ENCODE measurements around the gene WDR33. TPM values are rescaled to one million over a fixed set of nuclear protein-coding genes. Genes with fewer than 3 reads are reported as not detected.

WDR33 gene
- total RNA-seq, 1 experiment from 2014 or later, result 87.1 TPM

DNA sequence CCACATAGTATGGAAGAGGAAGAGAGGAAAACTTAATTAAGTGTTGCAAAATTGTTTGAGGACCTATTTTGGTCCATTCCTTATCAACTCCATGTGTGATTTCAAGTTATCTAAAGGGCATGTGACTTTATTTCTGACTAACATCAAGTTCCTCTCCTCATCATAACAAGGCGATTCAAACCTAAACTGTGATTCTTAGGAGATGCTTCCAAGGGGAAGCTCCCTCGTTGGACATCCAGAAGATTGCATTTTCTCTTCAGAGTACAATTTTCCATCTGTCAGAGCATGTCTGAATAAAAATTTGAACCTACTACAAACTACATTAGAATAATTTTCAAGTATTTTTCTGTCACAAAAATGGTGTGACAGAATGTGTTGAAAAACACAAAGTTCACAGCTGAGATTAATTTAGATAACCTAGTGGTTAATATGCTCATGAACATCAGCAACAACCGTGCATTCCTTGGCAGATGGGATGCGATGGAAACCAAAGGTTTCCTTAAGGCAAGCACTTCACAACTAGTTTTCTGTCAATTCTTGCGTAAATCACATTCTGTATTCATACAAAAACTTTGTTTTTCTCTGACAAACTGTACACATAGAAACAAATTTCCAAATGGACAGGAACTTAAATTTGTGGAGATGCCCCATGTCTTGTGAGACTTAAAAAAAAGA, 105.4 kb downstream of the WDR33 start:
- no peak for TF ChIP-seq EZH2 (IDR thresholded peaks at IDR 0.05; ENCODE audit: borderline replicate concordance, low read depth, low read length, poor library complexity, severe bottlenecking)
- TF ChIP-seq, protein P1, sequence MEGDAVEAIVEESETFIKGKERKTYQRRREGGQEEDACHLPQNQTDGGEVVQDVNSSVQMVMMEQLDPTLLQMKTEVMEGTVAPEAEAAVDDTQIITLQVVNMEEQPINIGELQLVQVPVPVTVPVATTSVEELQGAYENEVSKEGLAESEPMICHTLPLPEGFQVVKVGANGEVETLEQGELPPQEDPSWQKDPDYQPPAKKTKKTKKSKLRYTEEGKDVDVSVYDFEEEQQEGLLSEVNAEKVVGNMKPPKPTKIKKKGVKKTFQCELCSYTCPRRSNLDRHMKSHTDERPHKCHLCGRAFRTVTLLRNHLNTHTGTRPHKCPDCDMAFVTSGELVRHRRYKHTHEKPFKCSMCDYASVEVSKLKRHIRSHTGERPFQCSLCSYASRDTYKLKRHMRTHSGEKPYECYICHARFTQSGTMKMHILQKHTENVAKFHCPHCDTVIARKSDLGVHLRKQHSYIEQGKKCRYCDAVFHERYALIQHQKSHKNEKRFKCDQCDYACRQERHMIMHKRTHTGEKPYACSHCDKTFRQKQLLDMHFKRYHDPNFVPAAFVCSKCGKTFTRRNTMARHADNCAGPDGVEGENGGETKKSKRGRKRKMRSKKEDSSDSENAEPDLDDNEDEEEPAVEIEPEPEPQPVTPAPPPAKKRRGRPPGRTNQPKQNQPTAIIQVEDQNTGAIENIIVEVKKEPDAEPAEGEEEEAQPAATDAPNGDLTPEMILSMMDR (conservative IDR thresholded peaks at IDR 0.05; ENCODE audit: low read depth, low read length), result no peak
- H3K36me3 ChIP-seq (ENCODE audit: insufficient read depth, low read length, poor library complexity, severe bottlenecking), result peaks cover 52% of the 10 kb centered on the region
- POLR2A ChIA-PET (ENCODE audit: low non-redundant PET), result no interaction called here
- intact Hi-C loops (cut with micrococcal nuclease; ENCODE audit: unreplicated experiment), result no loop called here
- no peak overlapping the region for H3K4me3 ChIP-seq (ENCODE audit: low read depth, low read length, poor library complexity, severe bottlenecking)
- no peak overlapping the region for H3K27ac ChIP-seq (ENCODE audit: low read depth, low read length, poor library complexity, severe bottlenecking)
- H3K27me3 ChIP-seq (replicated peaks; ENCODE audit: insufficient read depth, low read depth, low read length, poor library complexity), result no peaks in the 10 kb centered on the region
- CTCF ChIA-PET, result no interaction called here
- no peak for DNase-seq (ENCODE audit: low spot score)
- peaks cover 23% of the 10 kb centered on the region for H3K4me1 ChIP-seq (ENCODE audit: insufficient read depth, low read length, poor library complexity, severe bottlenecking)
- BruUV-seq (replicated peaks), result no TSS peak
- no peaks in the 10 kb centered on the region for H3K9me3 ChIP-seq (ENCODE audit: low read depth, low read length, poor library complexity, severe bottlenecking)

GRCh38 chr2:127704641-127705390, 106.2 kb downstream of the WDR33 start:
- CTCF ChIA-PET, result no interaction called here
- POLR2A ChIA-PET (ENCODE audit: low non-redundant PET), result no interaction called here

DNA sequence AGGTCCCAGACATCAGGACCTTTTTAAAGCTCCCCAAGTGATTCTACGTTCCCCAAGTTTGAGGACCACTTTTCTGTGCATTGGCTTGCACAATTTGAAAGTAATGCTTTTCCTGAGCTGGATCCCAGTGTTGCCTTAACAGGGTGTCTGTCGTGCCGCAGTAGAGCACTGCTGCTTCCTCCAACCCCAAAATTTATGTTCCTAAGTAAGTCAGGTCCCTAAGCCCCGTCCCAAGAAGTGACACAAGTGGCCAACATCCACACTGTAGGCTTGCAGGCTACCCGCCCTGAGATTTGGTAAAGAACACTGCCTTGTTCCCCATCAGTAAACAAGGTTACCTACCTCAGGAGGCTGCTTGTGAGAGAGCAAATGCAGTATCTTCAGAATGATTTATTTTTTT, 107.7 kb downstream of the WDR33 start:
- no peak for DNase-seq (ENCODE audit: low spot score)
- H3K36me3 ChIP-seq (ENCODE audit: insufficient read depth, low read length, poor library complexity, severe bottlenecking), result peaks cover 31% of the 10 kb centered on the region
- intact Hi-C loops (cut with micrococcal nuclease; ENCODE audit: unreplicated experiment), result loop anchor here (5.0 kb wide), 1 partner anchor 109 kb away; the partner anchor contains the start of gene WDR33
- CTCF ChIA-PET, result no interaction called here
- H3K27ac ChIP-seq (ENCODE audit: low read depth, low read length, poor library complexity, severe bottlenecking), result no peak overlapping the region
- POLR2A ChIA-PET (ENCODE audit: low non-redundant PET), result no interaction called here
- H3K4me3 ChIP-seq (ENCODE audit: low read depth, low read length, poor library complexity, severe bottlenecking), result no peak overlapping the region
- H3K27me3 ChIP-seq (replicated peaks; ENCODE audit: insufficient read depth, low read depth, low read length, poor library complexity), result no peaks in the 10 kb centered on the region
- peaks cover 24% of the 10 kb centered on the region for H3K4me1 ChIP-seq (ENCODE audit: insufficient read depth, low read length, poor library complexity, severe bottlenecking)
- H3K9me3 ChIP-seq (ENCODE audit: low read depth, low read length, poor library complexity, severe bottlenecking), result no peaks in the 10 kb centered on the region
- TF ChIP-seq, protein P1 (conservative IDR thresholded peaks at IDR 0.05; ENCODE audit: low read depth, low read length), result no peak
- no peak for TF ChIP-seq EZH2 (IDR thresholded peaks at IDR 0.05; ENCODE audit: borderline replicate concordance, low read depth, low read length, poor library complexity, severe bottlenecking)
- BruUV-seq (replicated peaks), result no TSS peak

More at GRCh38 chr2:127704641-127705390, 106.2 kb downstream of the WDR33 start:
- Histone ChIP-seq H3K4me3 (ENCODE audit: low read depth, low read length, poor library complexity, severe bottlenecking) (no peak overlapping the region), H3K4me1 (ENCODE audit: insufficient read depth, low read length, poor library complexity, severe bottlenecking) (peaks cover 24% of the 10 kb centered on the region), H3K36me3 (ENCODE audit: insufficient read depth, low read length, poor library complexity, severe bottlenecking) (peaks cover 47% of the 10 kb centered on the region), H3K27ac (ENCODE audit: low read depth, low read length, poor library complexity, severe bottlenecking) (peak overlapping the region; percentile 1), H3K9me3 (ENCODE audit: low read depth, low read length, poor library complexity, severe bottlenecking) (no peaks in the 10 kb centered on the region), H3K27me3 (replicated peaks; ENCODE audit: insufficient read depth, low read depth, low read length, poor library complexity) (no peaks in the 10 kb centered on the region)
- DNase-seq (ENCODE audit: low spot score), result no peak
- BruUV-seq (replicated peaks), result no TSS peak
- intact Hi-C loops (cut with micrococcal nuclease; ENCODE audit: unreplicated experiment), result loop anchor here (5.0 kb wide), 1 partner anchor 107 kb away; the partner anchor contains the start of gene WDR33
- TF ChIP-seq, protein P1 (conservative IDR thresholded peaks at IDR 0.05; ENCODE audit: low read depth, low read length), result no peak
- no peak for TF ChIP-seq EZH2 (IDR thresholded peaks at IDR 0.05; ENCODE audit: borderline replicate concordance, low read depth, low read length, poor library complexity, severe bottlenecking)
